ENCODE data around the gene KLHL29. TPM values are rescaled to one million over a fixed set of nuclear protein-coding genes. Genes with fewer than 3 reads are reported as not detected.

KLHL29 gene
- total RNA-seq, 2 donors from 2014 or later: 2.0 to 4.2 TPM

- no peak overlapping the region for H3K4me3 ChIP-seq
- no peak for DNase-seq (ENCODE audit: low spot score)
- H3K9me3 ChIP-seq: no peaks in the 10 kb centered on the region
- H3K27me3 ChIP-seq: no peaks in the 10 kb centered on the region
- no peak for TF ChIP-seq CTCF (IDR thresholded peaks at IDR 0.05)
- peak overlapping the region; percentile 55 to 68 for H3K27ac ChIP-seq
- H3K36me3 ChIP-seq: no peaks in the 10 kb centered on the region
- H3K4me1 ChIP-seq: peaks cover 0 to 24% of the 10 kb centered on the region in 2 donors
Measured at GRCh38 chr2:23553561-23553960, 168.6 kb downstream of the KLHL29 start.

- Histone ChIP-seq H3K27me3 (no peaks in the 10 kb centered on the region), H3K4me3 (no peak overlapping the region), H3K36me3 (no peaks in the 10 kb centered on the region), H3K27ac (peak overlapping the region; percentile 55 to 68), H3K4me1 (peaks cover 0 to 20% of the 10 kb centered on the region in 2 donors), H3K9me3 (no peaks in the 10 kb centered on the region)
- no peak for TF ChIP-seq CTCF (IDR thresholded peaks at IDR 0.05)
- peak; percentile 80 for DNase-seq (ENCODE audit: low spot score)
Measured at GRCh38 chr2:23554054-23554697, 169.2 kb downstream of the KLHL29 start.

GRCh38 chr2:23555944-23556343, 171.0 kb downstream of the KLHL29 start:
- no peak for DNase-seq (ENCODE audit: low spot score)
- Histone ChIP-seq H3K27ac (no peak overlapping the region), H3K4me3 (no peak overlapping the region), H3K4me1 (peaks cover 0 to 14% of the 10 kb centered on the region in 2 donors), H3K9me3 (no peaks in the 10 kb centered on the region), H3K27me3 (no peaks in the 10 kb centered on the region), H3K36me3 (no peaks in the 10 kb centered on the region)
- no peak for TF ChIP-seq CTCF (IDR thresholded peaks at IDR 0.05)

GRCh38 chr2:23556929-23557328, 171.9 kb downstream of the KLHL29 start:
- Histone ChIP-seq H3K4me1 (peaks cover 0 to 15% of the 10 kb centered on the region in 2 donors), H3K27ac (no peak overlapping the region), H3K36me3 (no peaks in the 10 kb centered on the region), H3K4me3 (no peak overlapping the region), H3K9me3 (no peaks in the 10 kb centered on the region), H3K27me3 (no peaks in the 10 kb centered on the region)
- TF ChIP-seq CTCF (IDR thresholded peaks at IDR 0.05): no peak
- no peak for DNase-seq (ENCODE audit: low spot score)

- DNase-seq (ENCODE audit: low spot score): no peak
- Histone ChIP-seq H3K4me3 (no peak overlapping the region), H3K36me3 (no peaks in the 10 kb centered on the region), H3K9me3 (no peaks in the 10 kb centered on the region), H3K27ac (no peak overlapping the region), H3K4me1 (peaks cover 0 to 15% of the 10 kb centered on the region in 2 donors), H3K27me3 (no peaks in the 10 kb centered on the region)
- no peak for TF ChIP-seq CTCF (IDR thresholded peaks at IDR 0.05)
Measured at GRCh38 chr2:23557455-23557854, 172.5 kb downstream of the KLHL29 start.
